H1 (cell line): ENCODE data around the gene GPM6B. TPM values are rescaled to one million over a fixed set of nuclear protein-coding genes. Genes with fewer than 3 reads are reported as not detected.

ENCODE experiments used
- ASH2L ChIP-seq: fragments of 200-600, 300-600 bp; sonication (generic); IDR thresholded peaks from one replicate; pipeline ENCODE4 v1.7.1; 2017; ENCODE audit warnings: low read length
- ATF3 ChIP-seq: IDR thresholded peaks from 2 replicates; pipeline ENCODE4 v1.6.1; 2011; ENCODE audit warnings: low read depth, mild to moderate bottlenecking, low read length; ENCODE audit not compliant: insufficient read depth
- CHD7 ChIP-seq: fragments of 300-600 bp; sonication (generic); IDR thresholded peaks from 2 replicates; pipeline ENCODE4 v1.7.1; 2012; ENCODE audit warnings: low read length, moderate library complexity, mild to moderate bottlenecking, inconsistent platforms; ENCODE audit not compliant: insufficient replicate concordance
- NRF1 ChIP-seq: IDR thresholded peaks from 2 replicates; pipeline ENCODE4 v1.6.1; 2011; ENCODE audit warnings: mild to moderate bottlenecking, low read depth, low read length, improper control_type of control experiment
- POLR2A ChIP-seq, 2 experiments: IDR thresholded peaks; 1 replicate in 1 of 2; 2 replicates in 1 of 2; pipeline ENCODE4 v1.6.1; 2011; ENCODE audit warnings: low read depth in 2 of 2, low read length in 2 of 2, mild to moderate bottlenecking in 2 of 2; ENCODE audit errors: control extremely low read depth in 1 of 2
- SIN3A ChIP-seq, 2 experiments: IDR thresholded peaks in 1 of 2; conservative IDR thresholded peaks in 1 of 2; 2 replicates each; pipeline ENCODE4 v1.6.1; 2011 to 2012; ENCODE audit warnings: low read length in 2 of 2, improper control_type of control experiment in 1 of 2, low read depth in 1 of 2, mild to moderate bottlenecking in 1 of 2
- TAF1 ChIP-seq: IDR thresholded peaks from 2 replicates; pipeline ENCODE4 v1.6.1; 2011; ENCODE audit warnings: mild to moderate bottlenecking, low read depth, low read length
- polyA plus RNA-seq, 7 experiments: library from polyadenylated mRNA; depleted of rRNA in 3 of 7; stranded (reverse) in 5 of 7; unstranded in 2 of 7; fragments of >200 nt in 5 of 7; fragments of 200-250 nt in 2 of 7; gene quantifications; 1 replicate in 5 of 7; 2 replicates in 1 of 7; 4 replicates in 1 of 7; pipeline versions ENCODE4 v1.2.1 to v1.2.3, GENCODE V29; 2011 to 2013; ENCODE audit warnings: missing spikeins in 2 of 7, mixed read lengths in 2 of 7
- total RNA-seq: library from RNA; stranded (reverse); fragmentation: NEBNext Ultra II Directional; extraction: Animal tissue kit (Norgen Biotek cat#: 25700); gene quantifications from 2 replicates; pipeline ENCODE4 v1.2.1, GENCODE V29; 2021

GPM6B gene
- total and polyA plus RNA-seq, 2 of the 8 experiments (the other 6 are each of a cell fraction or from before 2014, with no cell fraction given), result 132 to 175 TPM

- TF ChIP-seq CHD7 (no peak), TAF1 (no peak), ATF3 (no peak), NRF1 (no peak), SIN3A (conservative IDR thresholded peaks at IDR 0.05 in 1 of 2, IDR thresholded peaks at IDR 0.05 in 1 of 2; ENCODE audit: low read depth in 1 of 2, low read length in 2 of 2) (no peak), POLR2A (IDR thresholded peaks at IDR 0.05; ENCODE audit: control extremely low read depth in 1 of 2, low read depth in 2 of 2, low read length in 2 of 2) (no peak), ASH2L (no peak)
Observed at GRCh38 chrX:13826770-13827169, 9.9 kb upstream of the GPM6B start (continued).
